ENCODE results near the gene DNAI1. TPM values are rescaled to one million over a fixed set of nuclear protein-coding genes. Genes with fewer than 3 reads are reported as not detected.

Gene DNAI1
- polyA plus RNA-seq, 1 donor (not counting 4 experiments of a cell fraction or from before 2014, with no cell fraction given) = 0.08 TPM

DNA sequence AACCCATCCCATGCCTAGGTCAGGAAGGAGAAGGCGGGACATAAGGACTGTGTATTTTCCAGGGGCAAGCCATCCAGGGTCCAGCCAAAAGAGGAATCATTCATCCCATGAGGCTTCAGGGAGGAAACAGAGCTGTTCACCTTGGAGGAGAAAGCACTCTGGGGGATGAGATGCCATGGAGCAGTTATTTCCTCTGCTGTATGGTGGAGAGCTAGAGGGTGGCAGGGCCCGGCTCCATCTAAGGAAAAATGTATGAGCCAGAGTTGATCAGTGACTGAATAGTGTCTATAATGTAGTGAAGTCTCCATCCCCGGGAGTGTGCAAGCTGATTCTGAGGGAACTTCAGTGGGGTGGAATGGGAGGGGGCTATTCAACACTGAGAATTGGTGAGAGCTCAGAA is 56.2 kb downstream of the DNAI1 start:
- no peak overlapping the region for H2AFZ ChIP-seq (ENCODE audit: control insufficient read depth, low read length)
- no peak overlapping the region for H3K4me2 ChIP-seq (ENCODE audit: control insufficient read depth, extremely low read depth, insufficient read depth, low read depth, low read length)
- DNase-seq (ENCODE audit: low read depth, low spot score) = no peak
- H3K4me1 ChIP-seq (ENCODE audit: control insufficient read depth, extremely low read depth, insufficient read depth, low read length) = no peaks in the 10 kb centered on the region
- TF ChIP-seq, protein P1, sequence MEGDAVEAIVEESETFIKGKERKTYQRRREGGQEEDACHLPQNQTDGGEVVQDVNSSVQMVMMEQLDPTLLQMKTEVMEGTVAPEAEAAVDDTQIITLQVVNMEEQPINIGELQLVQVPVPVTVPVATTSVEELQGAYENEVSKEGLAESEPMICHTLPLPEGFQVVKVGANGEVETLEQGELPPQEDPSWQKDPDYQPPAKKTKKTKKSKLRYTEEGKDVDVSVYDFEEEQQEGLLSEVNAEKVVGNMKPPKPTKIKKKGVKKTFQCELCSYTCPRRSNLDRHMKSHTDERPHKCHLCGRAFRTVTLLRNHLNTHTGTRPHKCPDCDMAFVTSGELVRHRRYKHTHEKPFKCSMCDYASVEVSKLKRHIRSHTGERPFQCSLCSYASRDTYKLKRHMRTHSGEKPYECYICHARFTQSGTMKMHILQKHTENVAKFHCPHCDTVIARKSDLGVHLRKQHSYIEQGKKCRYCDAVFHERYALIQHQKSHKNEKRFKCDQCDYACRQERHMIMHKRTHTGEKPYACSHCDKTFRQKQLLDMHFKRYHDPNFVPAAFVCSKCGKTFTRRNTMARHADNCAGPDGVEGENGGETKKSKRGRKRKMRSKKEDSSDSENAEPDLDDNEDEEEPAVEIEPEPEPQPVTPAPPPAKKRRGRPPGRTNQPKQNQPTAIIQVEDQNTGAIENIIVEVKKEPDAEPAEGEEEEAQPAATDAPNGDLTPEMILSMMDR (optimal IDR thresholded peaks at IDR 0.05 in 1 of 3, IDR thresholded peaks at IDR 0.05 in 1 of 3, conservative IDR thresholded peaks at IDR 0.05 in 1 of 3; ENCODE audit: extremely low read depth in 1 of 3, insufficient read depth in 2 of 3, low read length in 3 of 3) = no peak
- TF ChIP-seq EZH2 (IDR thresholded peaks at IDR 0.05; ENCODE audit: low read length) = no peak
- H4K20me1 ChIP-seq (ENCODE audit: control insufficient read depth, extremely low read depth, insufficient read depth, low read length) = no peaks in the 10 kb centered on the region
- H3K4me3 ChIP-seq (ENCODE audit: control insufficient read depth in 2 of 3, extremely low read depth in 1 of 3, insufficient read depth in 2 of 3, low read depth in 1 of 3, low read length in 3 of 3) = no peak overlapping the region
- H3K36me3 ChIP-seq (ENCODE audit: control insufficient read depth in 2 of 2, extremely low read depth in 1 of 2, insufficient read depth in 2 of 2, low read length in 2 of 2) = no peaks in the 10 kb centered on the region
- no peak overlapping the region for H3K27ac ChIP-seq (ENCODE audit: control insufficient read depth, insufficient read depth, low read length)
- no peaks in the 10 kb centered on the region for H3K79me2 ChIP-seq (ENCODE audit: control insufficient read depth, insufficient read depth, low read length)
- dilution Hi-C loops (cut with MboI; ENCODE audit: extremely low pct_ligation_motif_present, low sequenced_read_pairs) = no loop called here
- H3K9me3 ChIP-seq (ENCODE audit: control insufficient read depth, low read depth, low read length) = no peaks in the 10 kb centered on the region
- no peak for FAIRE-seq
- no peaks in the 10 kb centered on the region for H3K9me1 ChIP-seq (ENCODE audit: control insufficient read depth, extremely low read depth, insufficient read depth, low read length)
- H3K9ac ChIP-seq (ENCODE audit: control insufficient read depth, extremely low read depth, insufficient read depth, low read length) = no peak overlapping the region
- H3K27me3 ChIP-seq (ENCODE audit: control insufficient read depth, extremely low read depth, insufficient read depth, low read length) = peaks cover 4% of the 10 kb centered on the region

DNA sequence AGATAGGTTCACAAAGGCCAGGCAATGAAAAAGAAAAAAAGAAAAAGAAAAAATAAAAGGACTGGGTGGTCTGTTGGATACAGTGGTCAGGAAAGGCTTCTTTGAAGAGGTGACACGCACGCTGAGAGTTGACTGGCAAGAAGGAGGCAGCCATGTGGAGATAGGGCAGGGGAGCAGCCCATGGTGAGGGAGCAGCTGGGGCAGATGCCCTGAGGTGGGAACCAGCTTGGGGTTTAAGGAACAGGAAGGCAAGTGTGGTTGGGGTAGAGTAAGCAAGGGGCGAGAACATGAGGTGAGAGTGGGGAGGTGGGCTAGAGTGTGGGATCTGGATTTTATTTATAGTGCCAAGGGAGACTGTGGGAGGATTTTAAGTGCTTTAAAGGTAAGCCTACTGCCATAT is 57.4 kb downstream of the DNAI1 start:
- Histone ChIP-seq H3K27me3 (ENCODE audit: control insufficient read depth, extremely low read depth, insufficient read depth, low read length) (peaks cover 12% of the 10 kb centered on the region), H3K4me1 (ENCODE audit: control insufficient read depth, extremely low read depth, insufficient read depth, low read length) (no peaks in the 10 kb centered on the region), H3K4me2 (ENCODE audit: control insufficient read depth, extremely low read depth, insufficient read depth, low read depth, low read length) (no peak overlapping the region), H2AFZ (ENCODE audit: control insufficient read depth, low read length) (no peak overlapping the region), H3K9ac (ENCODE audit: control insufficient read depth, extremely low read depth, insufficient read depth, low read length) (no peak overlapping the region), H3K9me3 (ENCODE audit: control insufficient read depth, low read depth, low read length) (no peaks in the 10 kb centered on the region), H3K36me3 (ENCODE audit: control insufficient read depth in 2 of 2, extremely low read depth in 1 of 2, insufficient read depth in 2 of 2, low read length in 2 of 2) (no peaks in the 10 kb centered on the region), H3K79me2 (ENCODE audit: control insufficient read depth, insufficient read depth, low read length) (no peaks in the 10 kb centered on the region), H3K9me1 (ENCODE audit: control insufficient read depth, extremely low read depth, insufficient read depth, low read length) (no peaks in the 10 kb centered on the region), H3K4me3 (ENCODE audit: control insufficient read depth in 2 of 3, extremely low read depth in 1 of 3, insufficient read depth in 2 of 3, low read depth in 1 of 3, low read length in 3 of 3) (no peak overlapping the region), H4K20me1 (ENCODE audit: control insufficient read depth, extremely low read depth, insufficient read depth, low read length) (no peaks in the 10 kb centered on the region), H3K27ac (ENCODE audit: control insufficient read depth, insufficient read depth, low read length) (no peak overlapping the region)
- DNase-seq (ENCODE audit: low read depth, low spot score) (no peak), FAIRE-seq (no peak)
- no peak for TF ChIP-seq EZH2 (IDR thresholded peaks at IDR 0.05; ENCODE audit: low read length)
- TF ChIP-seq, protein P1 (optimal IDR thresholded peaks at IDR 0.05 in 1 of 3, IDR thresholded peaks at IDR 0.05 in 1 of 3, conservative IDR thresholded peaks at IDR 0.05 in 1 of 3; ENCODE audit: extremely low read depth in 1 of 3, insufficient read depth in 2 of 3, low read length in 3 of 3) = no peak
- dilution Hi-C loops (cut with MboI; ENCODE audit: extremely low pct_ligation_motif_present, low sequenced_read_pairs) = no loop called here
